Cerebellar cortex (tissue), 1 donor: ENCODE data around the gene OTUD5.
A peak's percentile ranks its signal among the peaks of the same experiment; 100 is the strongest.
"Not testable (repeated sequence)": the region's sequence is repeated elsewhere in the genome, so short reads cannot be mapped to it uniquely, and the experiment has no call there.

Source experiments
- DNase-seq: peaks from one replicate; pipeline ENCODE4 v3.0.0-alpha.2; 2015; ENCODE audit warnings: low spot score

Gene OTUD5

GRCh38 chrX:48957477-48957826 lies at the start of gene OTUD5:
Gene OTUD5, minus strand, starts transcription at chrX:48957607. Its CDS starts 37 bp downstream, at chrX:48957570.
- no peak for DNase-seq

- no peak for DNase-seq
Measured at GRCh38 chrX:49003696-49004095, 46.3 kb upstream of the OTUD5 start.

GRCh38 chrX:49002091-49002935 lies 44.9 kb upstream of the OTUD5 start, which contains the start of gene GRIPAP1:
Gene GRIPAP1, minus strand, starts transcription at chrX:49002264. Its CDS starts 35 bp downstream, at chrX:49002229.
- peak; percentile 86 for DNase-seq

- peak; percentile 19 for DNase-seq
Measured at GRCh38 chrX:49001521-49002090, 44.2 kb upstream of the OTUD5 start.

- DNase-seq: no peak
Measured at GRCh38 chrX:49000636-49001035, 43.2 kb upstream of the OTUD5 start.

GRCh38 chrX:48999030-48999429 lies 41.6 kb upstream of the OTUD5 start:
- DNase-seq: no peak

- DNase-seq: no peak
Measured at GRCh38 chrX:48998391-48998790, 41.0 kb upstream of the OTUD5 start.

- no peak for DNase-seq
Measured at GRCh38 chrX:48997865-48998264, 40.5 kb upstream of the OTUD5 start.

GRCh38 chrX:48997455-48997854 lies 40.0 kb upstream of the OTUD5 start:
- no peak for DNase-seq

GRCh38 chrX:48996969-48997368 lies 39.6 kb upstream of the OTUD5 start:
- no peak for DNase-seq

GRCh38 chrX:48992341-48992740 lies 34.9 kb upstream of the OTUD5 start:
- no peak for DNase-seq

GRCh38 chrX:48989483-48989882 lies 32.1 kb upstream of the OTUD5 start:
- DNase-seq: no peak

GRCh38 chrX:48983896-48984295 lies 26.5 kb upstream of the OTUD5 start:
- DNase-seq: no peak

- DNase-seq: no peak
Measured at GRCh38 chrX:48983081-48983480, 25.7 kb upstream of the OTUD5 start.

GRCh38 chrX:48981178-48981577 lies 23.8 kb upstream of the OTUD5 start:
- no peak for DNase-seq

GRCh38 chrX:48980341-48980740 lies 22.9 kb upstream of the OTUD5 start:
- not testable (repeated sequence) for DNase-seq

GRCh38 chrX:48978226-48978625 lies 20.8 kb upstream of the OTUD5 start:
- no peak for DNase-seq

GRCh38 chrX:48976086-48976485 lies 18.7 kb upstream of the OTUD5 start:
- no peak for DNase-seq

- no peak for DNase-seq
Measured at GRCh38 chrX:48975541-48975940, 18.1 kb upstream of the OTUD5 start.

GRCh38 chrX:48975041-48975440 lies 17.6 kb upstream of the OTUD5 start:
- no peak for DNase-seq

GRCh38 chrX:48974574-48974973 lies 17.2 kb upstream of the OTUD5 start:
- no peak for DNase-seq

- no peak for DNase-seq
Measured at GRCh38 chrX:48974033-48974432, 16.6 kb upstream of the OTUD5 start.
